Measurements from ENCODE around the gene RTN4R.

DNA sequence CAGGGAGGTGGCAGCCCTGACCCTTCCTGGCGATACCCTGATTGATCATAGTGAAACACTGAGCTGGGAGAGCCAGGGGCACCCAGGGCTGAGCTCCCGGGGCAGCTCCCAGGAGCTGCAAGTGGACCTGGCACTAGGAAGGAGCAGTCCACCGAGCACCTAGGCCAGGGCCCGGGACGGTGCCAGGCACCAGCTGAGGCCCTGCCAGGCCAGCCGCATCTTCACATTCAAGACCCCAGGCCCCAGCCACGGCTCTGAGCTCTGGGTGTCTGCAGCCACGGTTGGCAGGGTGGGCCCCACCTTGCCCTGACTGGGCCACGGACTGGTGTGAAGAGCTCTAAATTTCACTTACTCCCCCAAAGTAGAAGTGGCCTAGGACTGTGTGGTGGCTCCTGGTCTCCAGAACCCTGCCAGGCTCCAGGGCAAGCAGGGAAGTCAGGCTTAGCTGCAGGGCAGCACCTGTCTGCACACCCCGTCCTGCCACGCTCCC, 58.3 kb downstream of the RTN4R start:
- no peak for TF ChIP-seq POLR2A (IDR thresholded peaks at IDR 0.05)
- TF ChIP-seq, protein P1, sequence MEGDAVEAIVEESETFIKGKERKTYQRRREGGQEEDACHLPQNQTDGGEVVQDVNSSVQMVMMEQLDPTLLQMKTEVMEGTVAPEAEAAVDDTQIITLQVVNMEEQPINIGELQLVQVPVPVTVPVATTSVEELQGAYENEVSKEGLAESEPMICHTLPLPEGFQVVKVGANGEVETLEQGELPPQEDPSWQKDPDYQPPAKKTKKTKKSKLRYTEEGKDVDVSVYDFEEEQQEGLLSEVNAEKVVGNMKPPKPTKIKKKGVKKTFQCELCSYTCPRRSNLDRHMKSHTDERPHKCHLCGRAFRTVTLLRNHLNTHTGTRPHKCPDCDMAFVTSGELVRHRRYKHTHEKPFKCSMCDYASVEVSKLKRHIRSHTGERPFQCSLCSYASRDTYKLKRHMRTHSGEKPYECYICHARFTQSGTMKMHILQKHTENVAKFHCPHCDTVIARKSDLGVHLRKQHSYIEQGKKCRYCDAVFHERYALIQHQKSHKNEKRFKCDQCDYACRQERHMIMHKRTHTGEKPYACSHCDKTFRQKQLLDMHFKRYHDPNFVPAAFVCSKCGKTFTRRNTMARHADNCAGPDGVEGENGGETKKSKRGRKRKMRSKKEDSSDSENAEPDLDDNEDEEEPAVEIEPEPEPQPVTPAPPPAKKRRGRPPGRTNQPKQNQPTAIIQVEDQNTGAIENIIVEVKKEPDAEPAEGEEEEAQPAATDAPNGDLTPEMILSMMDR (IDR thresholded peaks at IDR 0.05), result no peak
